ENCODE measurements around the gene ZNF385A.
"Not testable (repeated sequence)": the region's sequence is repeated elsewhere in the genome, so short reads cannot be mapped to it uniquely, and the experiment has no call there.

Gene ZNF385A

GRCh38 chr12:54355104-54355815 is 29.3 kb downstream of the ZNF385A start:
- no peak for DNase-seq (ENCODE audit: low spot score)

- DNase-seq (ENCODE audit: low spot score), result not testable (repeated sequence)
Measured at GRCh38 chr12:54354271-54354670, 30.3 kb downstream of the ZNF385A start.

GRCh38 chr12:54352891-54353874 is 31.4 kb downstream of the ZNF385A start:
- DNase-seq (ENCODE audit: low spot score), result no peak

GRCh38 chr12:54352022-54352531 is 32.5 kb downstream of the ZNF385A start:
- DNase-seq (ENCODE audit: low spot score), result no peak

DNA sequence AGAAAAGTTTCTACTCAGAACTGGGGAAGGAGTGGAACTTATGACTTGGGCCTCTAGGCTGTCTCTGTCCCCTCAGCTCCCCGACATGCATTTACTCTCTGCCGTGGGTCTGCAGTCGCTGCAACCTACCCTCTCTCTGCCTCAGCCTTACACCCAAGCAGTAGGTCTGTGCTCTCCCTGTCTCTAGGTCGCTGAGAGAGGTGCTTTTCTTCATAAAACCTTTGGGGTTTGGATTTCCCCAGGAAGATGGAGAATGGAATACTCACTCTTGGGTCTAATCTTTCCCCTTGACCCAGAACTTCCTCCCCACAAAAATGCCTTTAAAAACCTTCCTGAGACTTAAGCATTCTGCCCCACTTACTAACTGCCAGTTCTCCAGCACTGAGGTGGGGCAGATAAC is 33.2 kb downstream of the ZNF385A start:
- no peak for DNase-seq (ENCODE audit: low spot score)

DNA sequence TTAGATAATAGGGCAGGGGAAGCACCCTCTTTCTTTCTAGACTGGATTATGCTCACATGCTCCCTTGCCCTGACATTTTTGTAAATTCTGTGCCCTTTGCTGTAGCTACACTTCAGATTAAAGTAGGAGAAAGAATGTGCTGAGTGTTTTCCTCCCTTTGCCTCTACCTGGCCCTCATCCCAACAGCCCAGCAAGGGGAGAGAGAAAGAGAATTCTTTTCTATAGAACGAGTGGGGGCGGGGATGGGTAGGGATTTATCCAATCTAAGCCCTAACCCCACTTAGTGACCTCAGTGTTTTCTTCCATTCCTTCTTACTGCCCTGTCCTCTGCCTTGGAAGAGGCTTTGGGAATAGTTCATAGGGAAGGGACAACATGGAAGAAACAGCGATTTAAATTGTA is 33.8 kb downstream of the ZNF385A start:
- no peak for DNase-seq (ENCODE audit: low spot score)

GRCh38 chr12:54349679-54350078 is 34.9 kb downstream of the ZNF385A start:
- no peak for DNase-seq (ENCODE audit: low spot score)

DNA sequence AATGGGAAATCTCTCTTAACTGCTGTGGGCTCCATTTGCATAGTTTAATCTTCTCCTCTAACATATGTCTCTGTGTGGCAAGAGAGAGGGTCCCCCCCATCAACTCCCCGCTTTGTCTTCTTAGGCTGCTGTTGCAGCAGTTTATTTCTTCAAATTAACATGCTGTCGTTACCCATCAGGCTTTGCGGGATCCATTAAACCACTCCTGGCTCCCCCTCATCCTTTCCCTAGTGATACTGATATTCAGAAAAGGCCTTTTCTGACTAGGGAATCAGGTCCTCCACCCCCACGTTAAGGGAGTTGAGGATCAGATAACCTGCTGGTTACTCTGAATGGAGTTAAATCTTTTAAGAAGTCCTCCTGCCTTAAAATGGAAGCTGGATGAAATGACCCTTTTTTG is 35.5 kb downstream of the ZNF385A start:
- no peak for DNase-seq (ENCODE audit: low spot score)

GRCh38 chr12:54341378-54342300 is 42.9 kb downstream of the ZNF385A start:
- DNase-seq (ENCODE audit: low spot score), result no peak

GRCh38 chr12:54340846-54341245 is 43.7 kb downstream of the ZNF385A start:
- no peak for DNase-seq (ENCODE audit: low spot score)

GRCh38 chr12:54338698-54339296 is 45.7 kb downstream of the ZNF385A start:
- DNase-seq (ENCODE audit: low spot score), result no peak

- DNase-seq (ENCODE audit: low spot score), result no peak
Measured at GRCh38 chr12:54337854-54338650, 46.5 kb downstream of the ZNF385A start.

GRCh38 chr12:54337280-54337842 is 47.2 kb downstream of the ZNF385A start:
- DNase-seq (ENCODE audit: low spot score), result no peak

DNA sequence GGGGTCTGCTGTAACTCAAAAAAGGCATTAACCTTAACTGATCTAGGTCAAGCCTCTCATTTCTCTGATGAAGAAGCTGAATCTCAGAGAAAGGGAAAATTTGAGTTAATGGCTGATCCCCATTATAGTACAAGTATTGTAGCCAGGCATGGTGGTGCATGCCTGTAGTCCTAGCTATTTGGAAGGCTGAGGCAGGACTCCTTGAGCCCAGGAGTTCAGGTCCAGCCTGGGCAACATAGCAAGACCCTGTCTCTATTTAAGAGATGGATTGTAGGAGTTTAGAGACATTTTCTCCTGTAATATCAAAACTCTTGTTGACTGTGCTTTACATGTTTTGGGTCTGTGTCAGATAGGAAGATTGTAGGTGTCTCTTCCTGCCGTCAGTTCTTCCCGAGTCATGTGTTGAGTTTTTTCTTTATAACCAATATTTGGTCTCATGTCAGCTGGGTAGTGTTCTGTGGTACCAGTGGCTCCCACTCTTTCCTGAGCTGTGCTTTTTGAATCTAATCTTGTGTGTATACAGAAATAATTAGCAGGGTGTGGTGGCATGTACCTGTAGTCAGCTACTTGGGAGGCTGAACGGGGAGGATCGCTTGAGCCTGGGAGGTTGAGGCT is 51.0 kb downstream of the ZNF385A start:
- DNase-seq (ENCODE audit: low spot score), result no peak

DNA sequence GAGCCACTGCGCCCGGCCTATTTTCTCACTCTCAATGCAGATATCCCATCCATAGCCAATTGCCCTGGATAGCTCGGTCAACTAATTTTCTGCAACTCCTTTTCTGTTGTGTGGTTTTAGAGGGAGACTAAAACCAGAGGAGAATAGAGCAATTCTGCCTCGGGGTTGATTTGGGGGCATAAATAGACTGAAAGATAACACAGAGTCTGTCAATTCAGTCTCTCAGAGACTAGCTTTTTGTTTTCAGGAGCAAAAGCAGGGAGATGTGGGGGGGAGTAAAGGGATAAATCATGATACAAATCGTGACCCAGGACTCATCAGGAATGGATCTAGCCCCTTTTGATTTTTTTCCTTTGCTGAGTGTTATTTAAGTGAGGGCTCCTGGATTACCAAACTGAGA is 53.1 kb downstream of the ZNF385A start:
- DNase-seq (ENCODE audit: low spot score), result no peak

DNA sequence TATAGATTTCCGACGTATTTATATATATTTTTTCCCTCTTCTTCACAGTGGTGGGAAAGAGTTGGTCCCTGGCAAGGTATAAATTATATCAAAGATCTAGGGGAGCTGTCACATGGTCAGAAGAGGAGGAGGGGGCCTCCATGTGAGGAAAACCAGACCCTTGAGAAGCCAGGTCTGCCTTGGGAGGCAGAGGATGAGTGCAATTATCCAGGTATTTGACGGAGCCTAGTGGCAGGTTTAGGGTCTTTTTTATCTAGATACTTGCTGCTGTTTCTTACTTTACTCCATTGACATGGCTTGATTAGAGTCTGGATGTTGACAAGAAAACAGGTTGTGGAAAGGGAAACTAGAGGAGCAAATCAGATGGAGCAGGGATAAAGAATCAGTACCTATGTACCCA is 54.1 kb downstream of the ZNF385A start:
- DNase-seq (ENCODE audit: low spot score), result no peak

GRCh38 chr12:54329759-54330158 is 54.8 kb downstream of the ZNF385A start:
- DNase-seq (ENCODE audit: low spot score), result no peak

GRCh38 chr12:54328595-54329337 is 55.8 kb downstream of the ZNF385A start:
- DNase-seq (ENCODE audit: low spot score), result no peak

Measured in germinal center (tissue), 1 donor.